HL-60 (cell line): ENCODE measurements around the gene ABHD11.

Experiments used
- DNase-seq, 2 experiments: peaks; one replicate each; pipeline ENCODE4 v3.0.0-alpha.2; 2010 to 2020; ENCODE audit warnings: low read depth in 1 of 2, low spot score in 1 of 2
- H3K27ac ChIP-seq: fragments of 250-450 bp; sonication (Bioruptor Pico); replicated peaks from 2 replicates; pipeline ENCODE4 v1.5.1; 2020; ENCODE audit warnings: mild to moderate bottlenecking, moderate library complexity
- H3K27me3 ChIP-seq: fragments of 250-450 bp; sonication (Bioruptor Pico); 2 replicates; pipeline ENCODE4 v1.5.1; 2021; ENCODE audit warnings: mild to moderate bottlenecking, moderate library complexity; ENCODE audit not compliant: insufficient read depth, poor library complexity, severe bottlenecking
- H3K4me3 ChIP-seq: replicated peaks from 2 replicates; pipeline ENCODE4 v1.5.1; 2011; ENCODE audit warnings: mild to moderate bottlenecking, control low read depth, low read length; ENCODE audit not compliant: insufficient read depth
- CTCF ChIP-seq: IDR thresholded peaks from one replicate; pipeline ENCODE4 v1.5.1; 2011; ENCODE audit warnings: low read length, control low read depth, inconsistent platforms; ENCODE audit not compliant: insufficient read depth
- GABPA ChIP-seq: IDR thresholded peaks from 2 replicates; pipeline ENCODE4 v1.6.1; 2012; ENCODE audit warnings: low read depth
- POLR2AphosphoS5 ChIP-seq: IDR thresholded peaks from 2 replicates; pipeline ENCODE4 v1.6.1; 2012; ENCODE audit warnings: low read depth
- SPI1 ChIP-seq: IDR thresholded peaks from 2 replicates; pipeline ENCODE4 v1.6.1; 2012; ENCODE audit warnings: low read depth, mild to moderate bottlenecking, borderline replicate concordance
- TF ChIP-seq, protein P1 (sequence below): IDR thresholded peaks from 2 replicates; pipeline ENCODE4 v1.6.1; 2012; ENCODE audit warnings: low read depth; ENCODE audit not compliant: insufficient replicate concordance

ABHD11 gene

GRCh38 chr7:73740212-73740611 lies 1.6 kb upstream of the ABHD11 start:
- Histone ChIP-seq H3K4me3 (no peak overlapping the region), H3K27ac (no peak overlapping the region), H3K27me3 (no peaks in the 10 kb centered on the region)
- TF ChIP-seq, protein P1, sequence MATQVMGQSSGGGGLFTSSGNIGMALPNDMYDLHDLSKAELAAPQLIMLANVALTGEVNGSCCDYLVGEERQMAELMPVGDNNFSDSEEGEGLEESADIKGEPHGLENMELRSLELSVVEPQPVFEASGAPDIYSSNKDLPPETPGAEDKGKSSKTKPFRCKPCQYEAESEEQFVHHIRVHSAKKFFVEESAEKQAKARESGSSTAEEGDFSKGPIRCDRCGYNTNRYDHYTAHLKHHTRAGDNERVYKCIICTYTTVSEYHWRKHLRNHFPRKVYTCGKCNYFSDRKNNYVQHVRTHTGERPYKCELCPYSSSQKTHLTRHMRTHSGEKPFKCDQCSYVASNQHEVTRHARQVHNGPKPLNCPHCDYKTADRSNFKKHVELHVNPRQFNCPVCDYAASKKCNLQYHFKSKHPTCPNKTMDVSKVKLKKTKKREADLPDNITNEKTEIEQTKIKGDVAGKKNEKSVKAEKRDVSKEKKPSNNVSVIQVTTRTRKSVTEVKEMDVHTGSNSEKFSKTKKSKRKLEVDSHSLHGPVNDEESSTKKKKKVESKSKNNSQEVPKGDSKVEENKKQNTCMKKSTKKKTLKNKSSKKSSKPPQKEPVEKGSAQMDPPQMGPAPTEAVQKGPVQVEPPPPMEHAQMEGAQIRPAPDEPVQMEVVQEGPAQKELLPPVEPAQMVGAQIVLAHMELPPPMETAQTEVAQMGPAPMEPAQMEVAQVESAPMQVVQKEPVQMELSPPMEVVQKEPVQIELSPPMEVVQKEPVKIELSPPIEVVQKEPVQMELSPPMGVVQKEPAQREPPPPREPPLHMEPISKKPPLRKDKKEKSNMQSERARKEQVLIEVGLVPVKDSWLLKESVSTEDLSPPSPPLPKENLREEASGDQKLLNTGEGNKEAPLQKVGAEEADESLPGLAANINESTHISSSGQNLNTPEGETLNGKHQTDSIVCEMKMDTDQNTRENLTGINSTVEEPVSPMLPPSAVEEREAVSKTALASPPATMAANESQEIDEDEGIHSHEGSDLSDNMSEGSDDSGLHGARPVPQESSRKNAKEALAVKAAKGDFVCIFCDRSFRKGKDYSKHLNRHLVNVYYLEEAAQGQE: no peak
- no peak for TF ChIP-seq CTCF
- TF ChIP-seq GABPA: no peak
- TF ChIP-seq SPI1: no peak
- TF ChIP-seq POLR2AphosphoS5: no peak
- DNase-seq: no peak

DNA sequence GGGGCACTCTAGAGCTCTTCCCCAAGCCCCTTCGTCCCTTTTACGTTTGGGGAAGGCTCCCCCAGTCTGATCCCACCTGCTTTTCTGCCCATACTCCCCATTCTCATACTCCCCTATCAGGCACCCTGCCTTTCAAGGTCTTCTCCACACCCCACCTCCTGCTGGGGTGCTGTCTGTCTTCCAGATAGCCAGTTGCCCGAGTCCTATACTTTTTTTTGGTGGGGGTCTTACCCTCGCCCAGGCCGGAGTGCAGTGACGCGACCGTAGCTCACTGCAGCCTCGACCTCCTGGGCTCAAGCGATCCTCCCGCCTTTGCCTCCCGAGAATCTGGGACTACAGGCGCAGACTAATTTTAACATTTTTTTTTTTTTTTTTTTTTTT lies 775 bp upstream of the ABHD11 start:
- Histone ChIP-seq H3K27ac (peak overlapping the region; percentile 59), H3K27me3 (no peaks in the 10 kb centered on the region), H3K4me3 (peak overlapping the region; percentile 91)
- TF ChIP-seq, protein P1: no peak
- TF ChIP-seq GABPA (no peak), CTCF (no peak), SPI1 (no peak), POLR2AphosphoS5 (no peak)
- DNase-seq: no peak

DNA sequence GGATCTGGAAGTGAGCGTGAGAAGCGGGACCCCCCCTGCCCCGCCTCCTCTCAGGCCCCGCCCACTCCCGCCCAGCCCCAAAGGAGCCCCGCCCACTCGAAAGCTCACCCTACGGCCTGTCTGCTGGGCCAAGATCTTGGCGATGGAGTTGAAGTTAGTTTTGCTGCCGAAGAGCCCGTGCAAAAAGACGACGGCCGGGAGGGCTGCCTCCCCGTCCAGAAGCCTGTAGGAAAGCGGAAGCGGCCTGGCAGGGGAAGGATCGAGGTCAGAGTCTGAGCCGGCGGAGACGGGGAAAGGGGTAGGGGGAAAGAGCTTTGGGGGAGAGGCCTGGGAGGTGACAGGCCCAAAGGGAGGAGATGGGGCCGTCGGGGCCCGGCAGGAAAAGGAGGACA lies 386 bp downstream of the ABHD11 start:
- H3K27ac ChIP-seq: peak overlapping the region; percentile 85
- no peak for TF ChIP-seq GABPA
- peak; percentile 79 for TF ChIP-seq SPI1
- DNase-seq: peak in 1 of 2 experiments; percentile 65
- H3K4me3 ChIP-seq: peak overlapping the region; percentile 91
- no peaks in the 10 kb centered on the region for H3K27me3 ChIP-seq

GRCh38 chr7:73737491-73738219 lies 947 bp downstream of the ABHD11 start:
- peak overlapping the region; percentile 85 for H3K27ac ChIP-seq
- no peak for DNase-seq
- H3K27me3 ChIP-seq: no peaks in the 10 kb centered on the region
- TF ChIP-seq POLR2AphosphoS5 (no peak), CTCF (no peak), SPI1 (no peak), GABPA (no peak)
- TF ChIP-seq, protein P1: no peak
- peak overlapping the region; percentile 91 for H3K4me3 ChIP-seq
